Measurements from ENCODE around the gene ILF3. TPM values are rescaled to one million over a fixed set of nuclear protein-coding genes. Genes with fewer than 3 reads are reported as not detected.
"Not testable (repeated sequence)": the region's sequence is repeated elsewhere in the genome, so short reads cannot be mapped to it uniquely, and the experiment has no call there.

Gene ILF3
- total RNA-seq, 1 experiment from 2014 or later = 102 TPM

DNA sequence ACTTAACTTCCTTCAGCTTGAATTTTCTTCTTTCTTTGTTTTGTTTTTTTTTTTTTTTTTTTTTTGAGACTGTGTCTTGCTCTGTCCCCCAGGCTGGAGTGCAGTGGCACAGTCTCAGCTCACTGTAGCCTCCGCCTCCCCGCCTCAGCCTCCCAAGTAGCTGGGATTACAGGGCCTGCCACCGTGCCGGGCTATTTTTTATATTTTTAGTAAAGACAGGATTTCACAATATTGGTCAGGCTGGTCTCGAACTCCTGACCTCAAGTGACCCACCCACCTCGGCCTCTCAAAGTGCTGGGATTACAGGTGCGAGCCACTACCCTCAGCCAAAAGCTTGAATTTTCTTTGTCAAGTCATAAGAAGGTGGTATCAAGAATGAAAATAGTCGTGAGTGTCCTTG is 21.1 kb downstream of the ILF3 start:
- not testable (repeated sequence) for DNase-seq (ENCODE audit: low read depth)

DNA sequence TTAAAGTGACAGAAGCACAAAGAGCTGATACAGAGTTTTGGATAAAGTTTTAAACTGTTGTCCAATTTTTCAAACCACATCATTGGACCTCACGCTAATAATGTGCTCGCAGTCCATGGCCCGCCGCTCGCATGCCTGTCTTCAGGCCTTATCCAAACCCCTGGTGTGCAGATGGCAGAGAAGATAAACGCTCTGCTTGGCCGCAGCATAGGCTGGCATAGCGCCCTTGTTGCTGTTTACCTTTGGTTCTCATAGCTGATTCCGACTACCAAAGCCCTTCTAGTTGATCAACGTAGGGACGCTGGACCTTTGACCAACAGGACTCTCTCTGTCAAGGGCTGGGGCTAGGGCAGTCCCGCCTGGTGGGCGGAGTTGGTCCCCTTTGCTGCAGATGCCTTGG is 23.6 kb downstream of the ILF3 start:
- no peak for DNase-seq (ENCODE audit: low read depth)

DNA sequence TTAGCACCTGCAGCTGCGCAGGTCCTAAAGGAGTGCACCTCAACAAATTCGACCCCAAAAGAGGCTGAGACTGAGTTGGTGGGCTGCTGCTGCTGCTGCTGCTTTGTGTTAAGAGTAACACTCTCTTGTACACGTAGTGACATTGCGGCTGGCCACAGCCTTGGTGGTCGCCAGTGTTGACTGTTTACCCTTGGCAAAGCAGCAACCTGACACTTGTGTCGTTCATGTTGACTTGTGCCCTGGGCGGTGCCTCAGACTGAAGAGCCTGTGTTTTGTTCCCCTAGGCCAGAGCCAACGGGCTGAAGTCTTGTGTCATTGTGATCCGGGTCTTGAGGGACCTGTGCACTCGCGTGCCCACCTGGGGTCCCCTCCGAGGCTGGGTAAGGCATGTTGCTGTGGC is 24.7 kb downstream of the ILF3 start:
- no peak for DNase-seq (ENCODE audit: low read depth)

DNA sequence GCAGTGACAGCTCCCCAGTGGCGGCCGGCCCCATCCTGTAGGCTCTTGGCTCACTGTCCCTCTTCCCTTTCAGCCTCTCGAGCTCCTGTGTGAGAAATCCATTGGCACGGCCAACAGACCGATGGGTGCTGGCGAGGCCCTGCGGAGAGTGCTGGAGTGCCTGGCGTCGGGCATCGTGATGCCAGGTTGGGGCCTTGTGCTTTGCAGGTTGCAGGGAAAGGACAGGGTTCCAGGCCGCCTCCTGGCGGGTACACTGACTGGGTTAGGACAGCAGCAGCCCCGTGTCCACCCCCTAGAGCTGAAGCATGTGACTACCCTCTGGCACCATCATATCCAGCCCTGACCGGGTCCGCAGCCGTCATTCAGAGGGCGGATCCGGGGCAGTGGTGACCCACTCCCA is 25.6 kb downstream of the ILF3 start:
- no peak for DNase-seq (ENCODE audit: low read depth)

DNA sequence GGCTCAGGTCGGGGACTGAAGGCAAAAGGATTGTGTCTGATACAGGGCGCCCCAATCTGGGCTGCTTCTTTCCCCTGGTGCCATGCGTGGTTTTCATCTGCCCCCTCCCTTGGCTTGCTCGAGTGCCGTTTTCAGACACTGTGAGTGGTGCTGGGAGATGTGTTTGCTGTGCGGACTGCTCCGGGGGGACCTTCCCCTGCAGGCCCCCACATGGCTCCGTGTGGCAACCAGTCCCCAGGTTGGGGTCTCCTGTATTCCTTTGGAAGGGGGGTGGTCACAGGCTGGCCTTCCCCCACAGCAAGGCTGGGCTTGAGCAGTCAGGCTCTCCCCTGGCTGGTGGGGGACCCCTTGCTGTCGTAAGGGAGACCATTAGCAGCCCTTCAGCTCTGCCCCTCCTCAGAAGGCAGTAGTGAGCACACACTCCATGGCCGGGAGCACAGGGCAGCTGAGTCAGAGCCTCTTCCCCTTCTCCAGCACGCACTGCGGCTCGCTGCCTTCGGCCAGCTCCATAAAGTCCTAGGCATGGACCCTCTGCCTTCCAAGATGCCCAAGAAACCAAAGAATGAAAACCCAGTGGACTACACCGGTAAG is 26.5 kb downstream of the ILF3 start:
- no peak for DNase-seq (ENCODE audit: low read depth)

DNA sequence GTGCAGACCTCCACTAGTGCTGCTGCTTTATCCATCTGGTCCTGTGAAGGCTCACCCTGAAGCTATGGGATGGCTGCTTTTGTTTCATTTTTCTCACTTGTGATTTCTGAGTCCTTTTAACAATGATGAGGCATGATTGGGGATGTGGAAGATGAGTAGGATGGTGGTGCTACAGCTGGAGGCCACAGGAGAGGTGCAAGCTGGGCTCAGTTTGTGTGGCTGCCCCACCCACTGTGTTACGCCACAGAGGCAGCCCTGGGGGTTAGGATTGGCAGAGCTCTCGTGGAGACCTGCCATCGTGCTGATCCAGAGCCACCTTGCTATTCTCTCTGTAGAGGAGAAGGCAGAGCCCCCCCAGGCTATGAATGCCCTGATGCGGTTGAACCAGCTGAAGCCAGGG is 27.5 kb downstream of the ILF3 start:
- DNase-seq (ENCODE audit: low read depth) = no peak

DNA sequence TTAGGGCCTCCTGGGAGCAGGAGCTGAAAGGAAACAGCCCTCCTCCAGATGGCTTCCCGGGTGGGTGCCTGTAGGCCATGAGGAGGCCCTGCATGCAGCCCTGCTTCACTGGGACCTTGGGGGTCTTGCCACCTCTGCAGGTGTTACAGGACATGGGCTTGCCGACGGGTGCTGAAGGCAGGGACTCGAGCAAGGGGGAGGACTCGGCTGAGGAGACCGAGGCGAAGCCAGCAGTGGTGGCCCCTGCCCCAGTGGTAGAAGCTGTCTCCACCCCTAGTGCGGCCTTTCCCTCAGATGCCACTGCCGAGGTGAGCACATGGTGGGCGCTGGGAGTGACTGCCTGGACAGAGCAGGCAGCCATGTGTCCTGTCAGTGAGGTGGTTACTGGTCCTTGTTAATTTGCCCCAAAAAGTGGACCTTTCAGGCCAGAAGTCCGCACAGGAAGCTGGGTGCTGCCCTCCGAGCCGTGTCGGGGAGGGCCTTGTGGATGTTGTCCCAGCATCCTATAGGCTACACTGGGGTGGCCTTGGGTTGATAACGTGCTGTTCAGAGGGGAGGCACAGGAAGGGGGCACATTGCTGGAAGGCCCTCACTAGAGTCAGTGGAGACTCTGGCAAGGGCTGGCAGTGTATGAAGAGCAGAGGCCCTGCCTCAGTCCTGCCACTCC is 28.4 kb downstream of the ILF3 start:
- no peak for DNase-seq (ENCODE audit: low read depth)

DNA sequence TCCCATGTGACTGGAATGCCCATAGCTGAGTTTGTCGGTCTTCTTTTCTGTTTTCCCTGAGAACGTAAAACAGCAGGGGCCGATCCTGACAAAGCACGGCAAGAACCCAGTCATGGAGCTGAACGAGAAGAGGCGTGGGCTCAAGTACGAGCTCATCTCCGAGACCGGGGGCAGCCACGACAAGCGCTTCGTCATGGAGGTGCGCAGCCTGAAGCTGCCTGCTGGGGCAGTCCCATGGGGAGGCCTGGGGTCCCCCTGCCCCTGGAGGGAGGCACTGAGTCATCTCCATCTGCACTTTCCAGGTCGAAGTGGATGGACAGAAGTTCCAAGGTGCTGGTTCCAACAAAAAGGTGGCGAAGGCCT is 28.9 kb downstream of the ILF3 start:
- no peak for DNase-seq (ENCODE audit: low read depth)

DNA sequence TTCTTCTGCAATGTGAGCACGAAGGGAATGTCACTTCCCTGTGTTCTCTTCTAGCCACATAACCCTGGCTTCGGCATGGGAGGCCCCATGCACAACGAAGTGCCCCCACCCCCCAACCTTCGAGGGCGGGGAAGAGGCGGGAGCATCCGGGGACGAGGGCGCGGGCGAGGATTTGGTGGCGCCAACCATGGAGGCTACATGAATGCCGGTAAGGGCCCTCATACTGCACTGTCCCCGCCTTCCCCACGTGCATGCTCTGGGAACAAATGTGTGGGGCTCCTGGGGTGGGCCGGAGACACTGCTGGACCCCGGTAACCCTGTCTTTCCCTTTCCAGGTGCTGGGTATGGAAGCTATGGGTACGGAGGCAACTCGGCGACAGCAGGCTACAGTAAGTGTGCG is 29.4 kb downstream of the ILF3 start:
- DNase-seq (ENCODE audit: low read depth) = no peak

DNA sequence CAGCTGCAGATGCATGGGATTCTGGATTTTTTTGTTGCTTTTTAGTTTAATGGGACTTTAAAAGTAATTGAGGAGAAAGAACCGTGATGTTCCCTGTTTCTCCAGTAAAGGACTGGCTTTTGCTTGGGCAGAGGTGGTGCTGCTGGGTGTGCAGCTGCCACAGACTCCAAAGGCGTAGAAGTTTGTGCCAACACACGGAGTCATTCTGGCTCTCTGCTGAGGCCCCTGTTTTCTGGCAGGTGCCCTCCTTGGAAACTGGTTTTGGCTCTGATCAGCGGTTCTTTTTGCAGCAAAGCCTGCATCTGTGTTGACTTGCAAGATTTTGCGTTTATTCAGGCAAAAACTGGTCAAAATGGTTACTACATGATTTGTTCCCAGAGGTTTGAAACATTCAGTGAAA is 31.1 kb downstream of the ILF3 start:
- no peak for DNase-seq (ENCODE audit: low read depth)

DNA sequence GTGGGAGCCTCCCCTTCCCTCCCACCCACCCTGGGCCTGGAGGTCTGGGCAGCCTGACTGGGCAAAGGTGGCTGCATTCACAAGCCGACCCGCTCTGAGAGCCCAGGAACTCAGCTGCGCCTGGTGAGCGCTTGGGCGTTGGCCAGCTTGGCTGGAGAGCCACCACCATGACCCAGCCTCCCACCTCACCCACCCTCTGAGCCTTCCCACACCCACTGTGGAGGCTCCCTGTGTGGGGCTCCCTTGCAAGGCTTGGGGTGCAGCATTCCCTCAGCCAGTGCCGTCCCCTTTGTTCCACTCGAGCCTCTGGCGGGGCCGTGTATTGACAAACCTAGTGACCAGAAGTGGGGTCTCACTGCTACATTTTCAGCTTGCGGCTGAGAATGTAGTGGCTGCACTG is 32.0 kb downstream of the ILF3 start:
- no peak for DNase-seq (ENCODE audit: low read depth)

DNA sequence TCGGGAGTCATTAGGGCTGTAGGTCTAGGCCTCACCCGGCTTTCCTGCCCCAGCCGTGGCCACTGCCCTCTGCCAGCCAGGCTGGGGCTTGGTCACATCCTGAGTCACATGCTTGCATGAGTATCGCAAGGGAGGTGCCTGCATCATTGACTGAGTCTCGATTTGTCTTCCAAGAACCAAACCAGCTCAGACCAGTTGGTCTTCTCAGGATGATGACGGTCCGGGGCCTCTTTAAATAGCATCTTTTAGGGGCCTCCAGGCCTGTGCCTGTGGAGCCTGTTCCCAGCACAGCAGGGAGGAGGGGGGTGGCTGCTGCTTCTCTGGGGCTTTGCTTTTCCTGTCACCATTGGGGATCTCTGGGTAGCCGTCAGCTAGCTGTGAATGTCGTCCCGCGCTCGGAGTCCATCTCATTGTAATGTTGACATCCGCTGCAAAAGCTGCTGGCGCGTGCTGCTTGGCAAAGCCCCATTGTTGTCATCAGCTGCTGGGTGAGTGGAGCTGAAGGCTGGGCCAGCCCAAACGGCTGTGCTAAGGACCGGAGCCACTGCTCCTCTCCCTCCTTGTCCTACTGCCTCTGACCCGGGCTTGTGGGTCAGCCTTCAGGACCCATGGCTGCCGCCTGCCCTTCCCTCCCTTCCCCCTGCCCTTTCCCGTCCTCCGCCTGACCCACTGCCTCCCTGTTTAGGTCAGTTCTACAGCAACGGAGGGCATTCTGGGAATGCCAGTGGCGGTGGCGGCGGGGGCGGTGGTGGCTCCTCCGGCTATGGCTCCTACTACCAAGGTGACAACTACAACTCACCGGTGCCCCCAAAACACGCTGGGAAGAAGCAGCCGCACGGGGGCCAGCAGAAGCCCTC is 32.7 kb downstream of the ILF3 start:
- no peak for DNase-seq (ENCODE audit: low read depth)

DNA sequence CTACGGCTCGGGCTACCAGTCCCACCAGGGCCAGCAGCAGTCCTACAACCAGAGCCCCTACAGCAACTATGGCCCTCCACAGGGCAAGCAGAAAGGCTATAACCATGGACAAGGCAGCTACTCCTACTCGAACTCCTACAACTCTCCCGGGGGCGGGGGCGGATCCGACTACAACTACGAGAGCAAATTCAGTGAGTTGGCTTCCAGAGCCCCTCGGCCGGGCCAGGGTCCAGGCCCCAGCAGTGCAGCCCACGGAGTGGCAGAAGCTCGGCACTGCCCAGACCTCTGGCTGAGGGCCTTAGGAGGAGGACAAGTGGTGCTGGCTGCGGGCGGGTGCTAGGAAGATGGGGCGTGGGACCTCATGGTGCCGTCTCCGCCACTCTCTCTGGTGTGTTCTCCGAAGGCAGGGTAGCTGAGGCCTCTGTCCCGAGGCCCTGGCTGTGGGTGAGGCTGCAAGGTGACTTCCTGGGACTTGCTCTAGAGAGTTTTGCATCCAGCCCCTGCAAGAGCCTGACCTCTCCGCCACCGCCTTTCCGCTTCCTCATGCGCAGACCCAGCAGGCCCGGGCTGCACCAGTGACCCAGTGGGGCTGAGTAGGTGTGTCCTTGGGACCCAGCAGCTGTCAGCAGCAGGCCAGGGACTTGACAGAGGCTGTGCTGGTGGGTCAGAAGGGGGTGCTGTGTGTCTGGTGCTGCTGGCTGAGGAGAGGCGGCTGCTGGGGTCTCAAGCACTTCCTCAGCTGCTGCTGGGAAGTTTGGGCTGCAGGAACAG is 33.6 kb downstream of the ILF3 start:
- no peak for DNase-seq (ENCODE audit: low read depth)

DNA sequence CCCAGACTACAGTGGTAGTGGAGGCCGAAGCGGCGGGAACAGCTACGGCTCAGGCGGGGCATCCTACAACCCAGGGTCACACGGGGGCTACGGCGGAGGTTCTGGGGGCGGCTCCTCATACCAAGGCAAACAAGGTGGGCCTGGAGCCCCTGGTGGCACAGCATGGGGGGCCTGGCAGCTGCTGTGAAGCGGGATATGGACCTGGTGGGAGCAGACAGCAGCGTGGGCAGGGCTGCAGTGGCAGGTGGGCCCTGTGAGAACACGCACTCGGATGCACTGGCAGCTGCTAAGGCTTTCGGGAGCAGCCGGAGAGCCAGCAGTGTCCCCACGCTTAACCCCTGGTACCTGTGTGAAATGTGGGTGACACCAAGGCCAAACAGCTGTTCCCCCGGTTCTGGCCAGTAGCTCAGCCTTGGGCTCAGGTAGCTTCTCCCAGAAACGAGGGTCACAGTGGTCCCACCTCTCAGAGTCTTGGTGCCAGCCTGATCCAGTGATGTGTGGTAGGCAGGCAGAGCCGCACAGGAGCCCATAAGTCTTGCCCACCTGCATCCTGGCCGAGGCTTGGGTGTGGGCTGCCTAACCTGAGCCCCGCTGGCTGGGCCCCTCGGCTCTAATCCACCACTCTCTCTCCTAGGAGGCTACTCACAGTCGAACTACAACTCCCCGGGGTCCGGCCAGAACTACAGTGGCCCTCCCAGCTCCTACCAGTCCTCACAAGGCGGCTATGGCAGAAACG is 34.6 kb downstream of the ILF3 start:
- no peak for DNase-seq (ENCODE audit: low read depth)

DNA sequence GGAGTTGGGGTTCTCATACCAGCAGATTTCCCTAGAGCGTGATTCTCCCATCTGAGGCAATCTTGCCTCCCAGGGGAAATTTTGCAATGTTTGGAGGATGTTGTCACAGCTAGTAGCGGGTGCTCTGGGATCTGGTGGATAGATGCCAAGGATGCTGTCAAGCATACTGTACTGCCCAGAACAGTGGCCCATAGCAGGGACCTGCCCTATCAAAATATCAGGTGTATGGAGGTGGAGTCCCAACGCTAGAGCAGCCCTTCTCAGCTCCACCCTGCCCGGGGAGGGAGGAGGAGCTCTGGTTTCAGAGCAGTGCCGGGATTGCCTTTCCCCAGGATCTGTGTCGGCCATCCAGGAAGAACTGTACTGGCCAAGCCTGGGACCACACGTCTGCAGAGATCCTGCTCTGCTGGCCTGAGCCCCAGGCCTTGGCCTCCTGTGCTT is 36.2 kb downstream of the ILF3 start:
- no peak for DNase-seq (ENCODE audit: low read depth)

DNA sequence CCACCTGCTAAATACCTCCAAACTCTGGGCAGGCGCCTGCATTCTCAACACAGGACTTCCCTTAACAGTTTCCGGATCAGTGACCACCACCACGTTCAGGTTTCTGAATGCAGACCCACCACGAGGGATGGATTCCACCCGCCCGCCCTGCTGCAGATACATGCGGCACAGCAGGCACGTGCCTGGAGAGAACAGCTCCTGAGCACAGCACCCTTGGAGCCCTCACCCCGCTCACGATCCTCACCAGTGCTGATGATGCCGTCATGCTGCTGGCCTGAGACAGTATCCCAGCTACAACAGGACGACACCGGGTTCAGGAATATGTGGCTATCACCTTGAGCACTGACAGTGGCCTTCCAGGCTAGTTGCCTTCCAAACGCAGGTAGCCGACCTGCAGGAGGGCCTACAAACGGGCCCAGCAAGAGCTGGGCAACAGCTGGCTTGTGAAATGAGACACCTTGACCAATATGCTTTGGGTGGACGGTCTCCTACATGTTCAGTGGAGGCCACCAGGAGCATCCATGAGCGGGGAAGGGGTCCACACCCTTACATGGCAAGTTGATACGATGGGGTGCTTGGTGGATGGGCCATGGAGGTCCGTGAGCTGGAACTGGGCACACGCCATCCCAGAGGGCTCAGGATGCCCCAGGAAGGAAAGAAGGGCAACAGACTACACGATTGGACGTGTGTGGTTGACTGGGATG is 37.2 kb downstream of the ILF3 start:
- DNase-seq (ENCODE audit: low read depth) = no peak

DNA sequence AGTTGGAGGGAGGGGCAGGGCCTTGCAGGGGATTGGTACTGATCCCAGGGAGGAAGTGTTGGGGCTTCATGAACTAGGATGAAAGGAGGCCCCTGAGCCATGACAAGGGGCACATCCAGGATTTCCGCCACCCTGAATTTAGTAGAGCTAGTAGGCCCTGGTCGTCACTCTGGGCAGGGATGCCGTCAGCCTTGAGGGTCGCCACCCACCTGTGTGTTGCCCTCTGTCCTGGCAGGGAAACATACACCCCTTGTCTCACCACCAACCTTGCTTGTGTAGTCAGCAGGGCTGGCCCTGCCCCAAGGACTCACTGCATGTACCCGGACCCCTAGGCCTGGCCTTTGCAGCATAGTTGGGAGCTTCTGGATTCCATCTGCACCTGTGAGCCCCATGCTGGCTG is 37.7 kb downstream of the ILF3 start:
- DNase-seq (ENCODE audit: low read depth) = no peak

DNA sequence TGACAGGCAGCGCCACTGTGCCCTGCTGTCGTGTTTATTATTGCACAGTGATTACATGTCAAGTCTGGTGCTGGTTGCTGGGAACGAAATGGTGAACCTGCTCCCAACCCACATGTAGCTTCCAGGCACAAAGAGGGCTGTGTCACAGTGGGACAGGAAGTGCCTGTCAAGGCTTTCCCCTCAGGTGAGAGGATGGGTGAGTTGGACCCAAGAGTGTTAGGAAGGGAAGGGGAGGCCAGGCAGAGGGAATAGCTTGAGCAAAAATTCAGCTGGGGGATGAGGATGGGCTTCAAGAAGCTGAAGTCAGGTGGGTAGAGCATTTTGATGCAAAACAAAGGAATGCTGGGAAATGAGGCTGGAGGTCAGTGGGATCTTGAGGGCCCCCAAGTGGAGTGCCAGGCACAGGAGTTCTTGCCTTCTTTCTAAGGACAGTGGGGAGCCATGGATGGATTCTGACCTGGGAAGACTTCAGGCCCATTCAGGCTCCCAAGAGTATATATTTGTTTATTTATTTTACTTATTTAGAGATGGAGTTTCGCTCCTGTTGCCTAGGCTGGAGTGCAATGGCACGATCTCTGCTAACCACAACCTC is 38.6 kb downstream of the ILF3 start:
- no peak for DNase-seq (ENCODE audit: low read depth)

DNA sequence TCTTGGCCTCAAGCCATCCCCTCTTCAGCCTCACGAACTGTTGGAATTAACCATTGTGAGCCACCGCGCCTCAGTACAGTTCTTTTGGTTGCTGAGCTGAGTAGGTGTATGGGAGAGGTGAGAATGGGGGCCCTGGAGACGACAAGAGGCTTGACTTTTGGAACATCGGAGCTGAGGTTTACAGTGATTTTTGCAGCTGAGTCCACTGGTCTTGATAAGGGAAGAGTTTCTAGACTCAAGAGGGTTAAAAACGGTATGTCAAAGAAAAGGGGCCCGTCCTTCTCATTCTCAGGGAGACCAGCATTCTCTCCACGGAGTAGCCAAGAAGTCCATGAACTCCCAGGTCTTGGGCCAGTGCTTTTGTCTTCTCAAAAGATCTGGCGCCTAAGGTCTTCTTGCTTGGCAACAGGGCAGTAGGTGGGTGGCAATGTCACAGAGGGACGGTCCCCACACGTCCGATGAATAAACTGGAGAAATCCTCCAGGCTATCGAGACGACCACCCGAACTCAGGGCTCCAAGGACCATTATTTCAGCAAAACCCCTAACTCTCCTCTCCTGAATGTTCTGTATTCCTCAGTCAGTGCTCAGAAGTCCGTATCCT is 40.7 kb downstream of the ILF3 start:
- DNase-seq (ENCODE audit: low read depth) = no peak

Measured in RPMI7951 (cell line).